Measurements from ENCODE around the gene SCRN2. TPM values are rescaled to one million over a fixed set of nuclear protein-coding genes. Genes with fewer than 3 reads are reported as not detected.

SCRN2 gene
- total RNA-seq, 2 experiments from 2014 or later: 21.0 to 23.8 TPM

DNA sequence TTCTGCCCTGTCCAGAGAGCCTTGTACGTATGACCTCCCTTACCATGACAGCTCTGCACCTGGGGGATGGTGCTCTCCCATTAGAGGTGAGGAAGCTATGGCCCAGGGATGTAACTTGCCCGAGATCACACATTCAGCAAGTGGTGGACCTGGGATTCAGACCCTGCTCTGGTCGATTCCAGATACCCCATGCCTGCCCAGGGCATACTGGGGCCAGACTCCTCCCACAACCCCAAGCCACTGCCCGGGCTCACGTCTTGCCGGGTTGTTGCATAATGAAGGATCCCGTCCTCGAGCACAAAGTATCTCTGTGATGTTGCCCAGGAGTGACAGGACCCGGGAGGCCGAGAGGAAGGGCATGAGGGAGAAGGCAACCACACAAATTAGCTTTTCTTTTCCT is 21.6 kb downstream of the SCRN2 start:
- ChIA-PET POLR2A (interaction anchor here (0.7 to 1.5 kb wide), 2 partner anchors 115 to 135 kb away, joined by 3 to 4 read pairs; no protein-coding TSS in a partner anchor), CTCF (interaction anchor here (1.0 kb wide), 1 partner anchor 10 kb away, joined by 3 read pairs; no protein-coding TSS in a partner anchor)
- TF ChIP-seq, protein P1, sequence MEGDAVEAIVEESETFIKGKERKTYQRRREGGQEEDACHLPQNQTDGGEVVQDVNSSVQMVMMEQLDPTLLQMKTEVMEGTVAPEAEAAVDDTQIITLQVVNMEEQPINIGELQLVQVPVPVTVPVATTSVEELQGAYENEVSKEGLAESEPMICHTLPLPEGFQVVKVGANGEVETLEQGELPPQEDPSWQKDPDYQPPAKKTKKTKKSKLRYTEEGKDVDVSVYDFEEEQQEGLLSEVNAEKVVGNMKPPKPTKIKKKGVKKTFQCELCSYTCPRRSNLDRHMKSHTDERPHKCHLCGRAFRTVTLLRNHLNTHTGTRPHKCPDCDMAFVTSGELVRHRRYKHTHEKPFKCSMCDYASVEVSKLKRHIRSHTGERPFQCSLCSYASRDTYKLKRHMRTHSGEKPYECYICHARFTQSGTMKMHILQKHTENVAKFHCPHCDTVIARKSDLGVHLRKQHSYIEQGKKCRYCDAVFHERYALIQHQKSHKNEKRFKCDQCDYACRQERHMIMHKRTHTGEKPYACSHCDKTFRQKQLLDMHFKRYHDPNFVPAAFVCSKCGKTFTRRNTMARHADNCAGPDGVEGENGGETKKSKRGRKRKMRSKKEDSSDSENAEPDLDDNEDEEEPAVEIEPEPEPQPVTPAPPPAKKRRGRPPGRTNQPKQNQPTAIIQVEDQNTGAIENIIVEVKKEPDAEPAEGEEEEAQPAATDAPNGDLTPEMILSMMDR (IDR thresholded peaks at IDR 0.05): no peak
- H3K27me3 Mint-ChIP-seq: no peaks in the 10 kb centered on the region
- peaks cover 22% of the 10 kb centered on the region for H3K4me1 Mint-ChIP-seq (ENCODE audit: low read depth)
- DNase-seq (no peak), ATAC-seq (no peak)
- H3K9me3 Mint-ChIP-seq: no peaks in the 10 kb centered on the region
- H3K36me3 Mint-ChIP-seq (ENCODE audit: low read depth): peaks cover 13% of the 10 kb centered on the region
- no peak overlapping the region for H3K4me3 Mint-ChIP-seq
- H3K27ac Mint-ChIP-seq: no peak overlapping the region
- intact Hi-C loops (cut with micrococcal nuclease): no loop called here

DNA sequence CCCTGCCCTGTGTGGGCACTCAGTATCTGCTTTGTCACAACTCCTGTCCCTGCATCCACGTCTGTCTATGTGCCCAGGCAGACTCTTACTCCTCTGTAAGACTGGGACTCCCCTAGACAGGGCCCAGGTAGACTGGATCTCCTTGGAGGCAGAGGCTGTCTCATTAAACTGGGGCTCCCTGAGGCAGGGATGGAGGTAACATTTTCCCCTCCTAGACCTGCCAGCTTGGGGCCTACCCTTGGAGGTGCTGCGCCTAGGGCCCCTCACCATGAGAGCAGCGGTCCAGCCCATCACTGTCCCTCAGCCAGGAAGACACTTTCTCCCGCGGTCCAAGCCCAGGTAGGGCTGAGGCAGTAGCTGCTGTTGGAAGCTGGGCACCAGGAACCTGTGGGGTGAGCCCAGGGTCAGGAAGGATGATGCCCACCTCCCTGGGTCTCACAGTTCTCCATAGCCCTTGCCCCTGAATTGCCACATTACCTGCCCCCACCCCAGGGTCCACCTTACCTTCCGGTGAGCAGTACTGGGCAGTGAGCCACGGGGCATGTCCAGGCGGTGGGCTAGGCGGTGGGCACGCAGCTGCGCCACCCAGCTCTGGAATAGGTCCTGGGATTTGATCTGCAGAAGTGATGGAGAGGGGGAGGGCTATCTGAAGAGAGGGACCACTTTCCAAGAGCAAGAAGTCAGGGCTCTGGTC is 22.9 kb downstream of the SCRN2 start:
- H3K36me3 Mint-ChIP-seq (ENCODE audit: low read depth): peaks cover 7% of the 10 kb centered on the region
- POLR2A ChIA-PET: no interaction called here
- no peak for ATAC-seq

DNA sequence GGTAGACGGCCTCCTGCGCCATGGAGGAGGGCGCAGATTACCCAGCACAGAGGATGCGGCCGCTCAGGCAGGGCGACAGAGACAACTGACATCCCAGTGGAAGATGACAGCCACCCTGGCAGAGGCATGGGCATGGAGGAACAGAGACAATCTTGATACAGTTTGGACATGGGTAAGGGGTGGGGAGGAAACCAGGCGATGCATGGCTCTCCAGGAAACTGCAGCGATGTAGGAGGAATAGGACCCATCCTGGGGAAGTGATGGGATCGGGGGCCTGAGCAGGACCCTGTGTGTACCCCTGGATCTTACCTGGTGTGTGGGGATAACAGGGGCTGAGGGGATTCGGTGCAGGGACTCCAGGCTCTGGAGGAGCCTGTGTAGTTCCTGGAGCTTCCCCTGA is 24.1 kb downstream of the SCRN2 start:
- ATAC-seq: no peak
- H3K27ac Mint-ChIP-seq: no peak overlapping the region
- CTCF ChIA-PET: interaction anchor here (0.8 kb wide), 1 partner anchor 14 kb away, joined by 3 read pairs; the partner anchor contains the start of genes LRRC46 and MRPL10

More for the DNA sequence above, 22.9 kb downstream of the SCRN2 start:
- CTCF ChIA-PET: no interaction called here
- Mint-ChIP-seq H3K4me1 (ENCODE audit: low read depth) (peaks cover 22% of the 10 kb centered on the region), H3K4me3 (no peak overlapping the region), H3K9me3 (no peaks in the 10 kb centered on the region), H3K27ac (no peak overlapping the region), H3K27me3 (no peaks in the 10 kb centered on the region)
- TF ChIP-seq, protein P1 (IDR thresholded peaks at IDR 0.05): no peak
- DNase-seq: no peak
- intact Hi-C loops (cut with micrococcal nuclease): no loop called here

DNA sequence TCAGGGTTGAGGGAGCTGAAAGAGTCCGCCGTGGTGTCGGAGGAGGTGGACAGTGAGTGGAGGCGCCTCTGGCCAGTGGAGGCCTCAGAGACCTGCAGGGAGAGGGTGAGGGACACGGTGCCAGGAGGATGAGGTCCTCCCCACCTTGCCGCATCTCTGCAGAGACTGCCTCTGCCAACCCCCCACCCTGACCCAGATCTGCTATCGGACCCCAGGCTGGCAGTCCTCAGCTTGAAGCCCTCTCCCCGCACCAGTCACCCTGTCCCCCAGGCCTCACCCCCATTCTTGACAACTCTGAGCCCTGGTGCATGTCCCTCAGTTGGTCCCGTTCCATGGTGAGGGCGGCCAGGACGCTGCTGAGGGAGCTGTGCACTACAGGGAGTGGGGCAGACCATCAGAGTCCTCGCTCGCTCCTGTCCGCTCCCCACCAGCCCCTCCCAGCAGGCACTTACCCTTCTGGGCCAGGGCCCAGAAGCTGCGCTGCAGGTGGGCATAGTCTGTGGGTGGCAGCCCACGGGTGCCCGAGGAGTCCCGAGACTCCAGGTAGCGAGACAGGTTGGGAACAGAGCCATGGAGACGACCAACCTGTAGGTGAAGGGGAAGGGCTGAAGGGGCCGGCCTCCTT is 24.9 kb downstream of the SCRN2 start:
- TF ChIP-seq, protein P1 (IDR thresholded peaks at IDR 0.05): no peak
- H3K27me3 Mint-ChIP-seq: no peaks in the 10 kb centered on the region
- no peak overlapping the region for H3K4me3 Mint-ChIP-seq
- H3K36me3 Mint-ChIP-seq (ENCODE audit: low read depth): peaks cover 8% of the 10 kb centered on the region
- peaks cover 11% of the 10 kb centered on the region for H3K4me1 Mint-ChIP-seq (ENCODE audit: low read depth)
- intact Hi-C loops (cut with micrococcal nuclease): no loop called here
- H3K27ac Mint-ChIP-seq: no peak overlapping the region
- no peaks in the 10 kb centered on the region for H3K9me3 Mint-ChIP-seq
- ChIA-PET POLR2A (no interaction called here), CTCF (interaction anchor here (0.8 kb wide), 1 partner anchor 15 kb away, joined by 3 read pairs; the partner anchor contains the start of genes LRRC46 and MRPL10)
- ATAC-seq: no peak
- no peak for DNase-seq

More for the DNA sequence above, 24.1 kb downstream of the SCRN2 start:
- intact Hi-C loops (cut with micrococcal nuclease): no loop called here
- H3K4me1 Mint-ChIP-seq (ENCODE audit: low read depth): peaks cover 15% of the 10 kb centered on the region
- TF ChIP-seq, protein P1 (IDR thresholded peaks at IDR 0.05): no peak
- DNase-seq: no peak
- peaks cover 8% of the 10 kb centered on the region for H3K36me3 Mint-ChIP-seq (ENCODE audit: low read depth)
- no peak overlapping the region for H3K4me3 Mint-ChIP-seq
- no peaks in the 10 kb centered on the region for H3K9me3 Mint-ChIP-seq
- POLR2A ChIA-PET: interaction anchor here (0.6 kb wide), 1 partner anchor 610 kb away, joined by 4 read pairs; no protein-coding TSS in a partner anchor
- H3K27me3 Mint-ChIP-seq: no peaks in the 10 kb centered on the region

Measured in activated CD8-positive, alpha-beta T cell treated with anti-CD3 and anti-CD28 coated beads for 36 hours (primary cell).